Bronchial epithelial cell (primary cell): ENCODE results near the gene CEACAM5. TPM values are rescaled to one million over a fixed set of nuclear protein-coding genes. Genes with fewer than 3 reads are reported as not detected.

Experiments
- DNase-seq: peaks from one replicate; pipeline ENCODE4 v3.0.0-alpha.2; 2010; ENCODE audit warnings: low read depth
- FAIRE-seq: peaks from 2 replicates; lab custom pipeline; 2011; peaks lifted over from hg19 to GRCh38; lab: Jason Lieb, UNC
- H3K27me3 ChIP-seq: 2 replicates; pipeline ENCODE4 v1.5.1; 2011; ENCODE audit warnings: low read length; ENCODE audit not compliant: control insufficient read depth, insufficient read depth
- H3K36me3 ChIP-seq: 2 replicates; pipeline ENCODE4 v1.5.1; 2011; ENCODE audit warnings: low read length; ENCODE audit not compliant: control insufficient read depth, insufficient read depth
- H3K4me3 ChIP-seq: 2 replicates; pipeline ENCODE4 v1.5.1; 2011; ENCODE audit warnings: mild to moderate bottlenecking, low read depth, low read length, control low read depth
- total RNA-seq: library from RNA; depleted of rRNA; stranded (reverse); fragments of >200 nt; gene quantifications from 2 replicates; pipeline ENCODE4 v1.2.1, GENCODE V29; 2014
- TF ChIP-seq, protein P1 (sequence below): IDR thresholded peaks from 2 replicates; pipeline ENCODE4 v1.5.1; 2011; ENCODE audit warnings: mild to moderate bottlenecking, moderate library complexity, low read length, control low read depth, inconsistent platforms; ENCODE audit not compliant: insufficient read depth, severe bottlenecking

CEACAM5 gene
- 11.6 and 40.6 TPM in 2 replicates for total RNA-seq

DNA sequence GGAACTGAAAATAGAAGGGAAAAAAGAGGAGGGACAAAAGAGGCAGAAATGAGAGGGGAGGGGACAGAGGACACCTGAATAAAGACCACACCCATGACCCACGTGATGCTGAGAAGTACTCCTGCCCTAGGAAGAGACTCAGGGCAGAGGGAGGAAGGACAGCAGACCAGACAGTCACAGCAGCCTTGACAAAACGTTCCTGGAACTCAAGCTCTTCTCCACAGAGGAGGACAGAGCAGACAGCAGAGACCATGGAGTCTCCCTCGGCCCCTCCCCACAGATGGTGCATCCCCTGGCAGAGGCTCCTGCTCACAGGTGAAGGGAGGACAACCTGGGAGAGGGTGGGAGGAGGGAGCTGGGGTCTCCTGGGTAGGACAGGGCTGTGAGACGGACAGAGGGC, at the start of gene CEACAM5:
TSS of gene CEACAM5 (plus strand) at position 146 of the 400 bp plus-strand sequence. CDS start at position 252, 106 bp downstream.
- FAIRE-seq (no peak), DNase-seq (no peak)
- H3K36me3 ChIP-seq = no peaks in the 10 kb centered on the region
- no peak within 1 kb of the TSS for H3K4me3 ChIP-seq
- H3K27me3 ChIP-seq = no peaks in the 10 kb centered on the region
- TF ChIP-seq, protein P1, sequence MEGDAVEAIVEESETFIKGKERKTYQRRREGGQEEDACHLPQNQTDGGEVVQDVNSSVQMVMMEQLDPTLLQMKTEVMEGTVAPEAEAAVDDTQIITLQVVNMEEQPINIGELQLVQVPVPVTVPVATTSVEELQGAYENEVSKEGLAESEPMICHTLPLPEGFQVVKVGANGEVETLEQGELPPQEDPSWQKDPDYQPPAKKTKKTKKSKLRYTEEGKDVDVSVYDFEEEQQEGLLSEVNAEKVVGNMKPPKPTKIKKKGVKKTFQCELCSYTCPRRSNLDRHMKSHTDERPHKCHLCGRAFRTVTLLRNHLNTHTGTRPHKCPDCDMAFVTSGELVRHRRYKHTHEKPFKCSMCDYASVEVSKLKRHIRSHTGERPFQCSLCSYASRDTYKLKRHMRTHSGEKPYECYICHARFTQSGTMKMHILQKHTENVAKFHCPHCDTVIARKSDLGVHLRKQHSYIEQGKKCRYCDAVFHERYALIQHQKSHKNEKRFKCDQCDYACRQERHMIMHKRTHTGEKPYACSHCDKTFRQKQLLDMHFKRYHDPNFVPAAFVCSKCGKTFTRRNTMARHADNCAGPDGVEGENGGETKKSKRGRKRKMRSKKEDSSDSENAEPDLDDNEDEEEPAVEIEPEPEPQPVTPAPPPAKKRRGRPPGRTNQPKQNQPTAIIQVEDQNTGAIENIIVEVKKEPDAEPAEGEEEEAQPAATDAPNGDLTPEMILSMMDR = no peak

DNA sequence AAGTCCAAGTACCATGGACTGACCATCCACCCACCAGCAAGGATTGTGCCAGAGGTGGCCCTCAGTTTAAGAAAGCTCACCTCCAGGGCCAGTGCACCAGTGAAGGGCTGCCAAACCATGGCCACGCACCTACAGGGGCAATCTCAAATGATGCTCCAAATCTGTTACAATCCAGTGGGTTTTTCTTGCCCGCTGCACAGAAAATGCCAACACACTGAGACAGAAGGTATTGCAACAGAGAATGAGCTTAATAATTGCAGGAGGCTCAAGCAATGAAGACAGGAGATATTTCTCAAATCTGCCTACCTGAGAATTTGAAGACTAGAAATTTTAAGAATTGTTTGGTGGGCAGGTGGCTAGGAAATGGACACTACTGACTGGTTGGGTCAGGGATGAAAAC, 42.4 kb upstream of the CEACAM5 start:
- H3K4me3 ChIP-seq = no peak overlapping the region
- no peak for DNase-seq
- H3K27me3 ChIP-seq = no peaks in the 10 kb centered on the region
- TF ChIP-seq, protein P1 = no peak
- no peaks in the 10 kb centered on the region for H3K36me3 ChIP-seq
- no peak for FAIRE-seq

DNA sequence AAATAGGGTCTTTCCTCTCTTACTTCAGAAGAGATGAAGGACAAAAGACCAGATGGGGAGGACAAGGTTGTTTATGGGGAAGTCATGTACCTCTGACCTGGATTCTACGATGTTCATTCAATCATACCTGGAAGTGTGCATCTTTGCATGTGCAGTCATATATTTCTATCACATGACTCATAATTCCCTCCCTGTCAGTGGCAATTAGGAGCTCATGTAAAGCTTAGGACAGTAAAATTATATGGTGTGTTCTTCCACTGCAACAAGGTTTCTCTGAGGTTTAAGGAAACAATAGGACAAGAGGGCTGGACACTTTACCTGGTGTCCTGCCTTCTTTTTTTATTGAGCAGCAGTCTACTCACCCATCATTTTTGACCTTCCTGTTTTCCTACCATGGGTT, 40.1 kb upstream of the CEACAM5 start:
- Histone ChIP-seq H3K36me3 (no peaks in the 10 kb centered on the region), H3K4me3 (no peak overlapping the region), H3K27me3 (no peaks in the 10 kb centered on the region)
- DNase-seq (no peak), FAIRE-seq (no peak)
- TF ChIP-seq, protein P1 = no peak

DNA sequence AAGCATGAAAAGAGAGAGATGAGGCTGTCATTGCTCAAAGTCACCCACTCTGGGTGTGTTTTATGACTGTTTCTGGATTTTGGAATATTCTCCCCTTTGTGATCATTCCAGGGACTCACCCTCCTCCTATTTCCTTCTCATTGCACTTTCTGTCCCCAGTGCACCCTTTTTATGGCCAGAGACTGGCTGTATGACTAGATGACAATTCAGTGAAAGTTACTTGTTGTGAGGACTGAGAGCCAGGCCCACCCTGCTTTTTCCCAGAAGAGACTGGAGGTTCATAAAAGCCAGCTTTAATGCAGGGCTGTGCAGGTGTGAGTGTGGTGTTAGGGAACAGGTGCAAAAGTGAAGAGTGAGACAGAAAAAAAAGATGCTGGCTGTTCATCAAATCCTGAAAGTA, 37.7 kb upstream of the CEACAM5 start:
- no peaks in the 10 kb centered on the region for H3K36me3 ChIP-seq
- H3K27me3 ChIP-seq = no peaks in the 10 kb centered on the region
- DNase-seq (no peak), FAIRE-seq (no peak)
- TF ChIP-seq, protein P1 = no peak
- no peak overlapping the region for H3K4me3 ChIP-seq

DNA sequence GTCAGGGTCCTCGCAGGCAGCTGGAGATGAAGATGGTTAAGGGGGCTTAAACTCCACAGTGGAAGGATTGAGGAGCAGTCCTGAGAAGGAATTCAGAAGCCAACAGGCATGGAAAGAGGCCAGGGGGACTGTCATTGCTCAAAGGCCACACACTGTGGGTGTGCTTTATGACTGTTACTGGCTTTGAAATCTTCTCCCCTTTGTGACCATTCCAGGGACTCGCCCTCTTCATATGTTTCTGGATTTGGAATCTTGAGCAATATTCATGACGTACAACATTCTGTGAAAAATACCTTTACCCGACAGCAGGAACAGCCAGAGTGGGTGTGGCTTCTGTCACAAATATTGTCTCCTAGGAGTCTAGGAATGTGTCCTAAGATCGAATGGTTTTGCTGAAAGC, 36.9 kb upstream of the CEACAM5 start:
- Histone ChIP-seq H3K27me3 (no peaks in the 10 kb centered on the region), H3K4me3 (no peak overlapping the region), H3K36me3 (no peaks in the 10 kb centered on the region)
- DNase-seq (no peak), FAIRE-seq (no peak)
- TF ChIP-seq, protein P1 = no peak

DNA sequence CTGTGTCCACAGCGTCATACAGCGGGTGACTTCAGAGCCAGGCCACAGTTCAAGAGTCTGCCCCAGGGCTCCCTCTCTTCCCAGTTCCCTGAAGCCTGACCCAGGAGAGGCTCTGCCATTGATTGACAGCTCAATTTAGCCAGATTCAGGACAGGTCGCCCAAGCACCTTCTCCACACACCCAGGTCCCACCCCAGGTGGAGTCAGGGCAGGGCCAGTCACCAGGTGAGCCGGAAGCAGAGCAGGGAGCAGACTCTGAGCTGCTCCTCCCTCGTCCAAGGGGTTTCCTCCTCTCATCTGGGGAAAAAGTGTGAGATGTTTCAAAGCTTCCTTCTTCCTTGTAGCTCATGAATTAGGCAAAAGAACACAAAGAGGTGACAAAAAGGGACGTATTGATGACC, 26.0 kb upstream of the CEACAM5 start:
- Histone ChIP-seq H3K27me3 (no peaks in the 10 kb centered on the region), H3K36me3 (no peaks in the 10 kb centered on the region), H3K4me3 (no peak overlapping the region)
- TF ChIP-seq, protein P1 = no peak
- DNase-seq (no peak), FAIRE-seq (no peak)
